Central memory CD8-positive, alpha-beta T cell (primary cell): ENCODE data around the gene ARPC5L.
A peak's percentile ranks its signal among the peaks of the same experiment; 100 is the strongest.

Experiments
- ATAC-seq: fragments of 150-1000 bp; cut with Tn5 transposase; replicated peaks from 2 replicates; pipeline ENCODE4 v1.10.0; 2022; ENCODE audit warnings: mild to moderate bottlenecking, moderate FRiP score, moderate number of reproducible peaks; ENCODE audit not compliant: poor library complexity, severe bottlenecking; ENCODE audit errors: extremely low read depth
- DNase-seq, 2 donors: peaks; one replicate each; pipeline ENCODE4 v3.0.0; 2021; ENCODE audit warnings: low spot score in 2 of 2
- H3K27ac Mint-ChIP-seq: one replicate; pipeline ENCODE4 v1.8.0; 2022; ENCODE audit warnings: low read depth, mild to moderate bottlenecking, moderate library complexity, mixed read lengths
- H3K27me3 Mint-ChIP-seq: one replicate; pipeline ENCODE4 v1.8.0; 2022; ENCODE audit warnings: mixed read lengths
- H3K36me3 Mint-ChIP-seq: one replicate; pipeline ENCODE4 v1.8.0; 2022; ENCODE audit warnings: mild to moderate bottlenecking, moderate library complexity, mixed read lengths; ENCODE audit not compliant: insufficient read depth
- H3K4me1 Mint-ChIP-seq: one replicate; pipeline ENCODE4 v1.8.0; 2022; ENCODE audit warnings: mixed read lengths
- H3K4me3 Mint-ChIP-seq: one replicate; pipeline ENCODE4 v1.8.0; 2022; ENCODE audit warnings: mild to moderate bottlenecking, moderate library complexity, mixed read lengths
- H3K9me3 Mint-ChIP-seq: one replicate; pipeline ENCODE4 v1.8.0; 2022; ENCODE audit warnings: mixed read lengths

The ARPC5L gene

DNA sequence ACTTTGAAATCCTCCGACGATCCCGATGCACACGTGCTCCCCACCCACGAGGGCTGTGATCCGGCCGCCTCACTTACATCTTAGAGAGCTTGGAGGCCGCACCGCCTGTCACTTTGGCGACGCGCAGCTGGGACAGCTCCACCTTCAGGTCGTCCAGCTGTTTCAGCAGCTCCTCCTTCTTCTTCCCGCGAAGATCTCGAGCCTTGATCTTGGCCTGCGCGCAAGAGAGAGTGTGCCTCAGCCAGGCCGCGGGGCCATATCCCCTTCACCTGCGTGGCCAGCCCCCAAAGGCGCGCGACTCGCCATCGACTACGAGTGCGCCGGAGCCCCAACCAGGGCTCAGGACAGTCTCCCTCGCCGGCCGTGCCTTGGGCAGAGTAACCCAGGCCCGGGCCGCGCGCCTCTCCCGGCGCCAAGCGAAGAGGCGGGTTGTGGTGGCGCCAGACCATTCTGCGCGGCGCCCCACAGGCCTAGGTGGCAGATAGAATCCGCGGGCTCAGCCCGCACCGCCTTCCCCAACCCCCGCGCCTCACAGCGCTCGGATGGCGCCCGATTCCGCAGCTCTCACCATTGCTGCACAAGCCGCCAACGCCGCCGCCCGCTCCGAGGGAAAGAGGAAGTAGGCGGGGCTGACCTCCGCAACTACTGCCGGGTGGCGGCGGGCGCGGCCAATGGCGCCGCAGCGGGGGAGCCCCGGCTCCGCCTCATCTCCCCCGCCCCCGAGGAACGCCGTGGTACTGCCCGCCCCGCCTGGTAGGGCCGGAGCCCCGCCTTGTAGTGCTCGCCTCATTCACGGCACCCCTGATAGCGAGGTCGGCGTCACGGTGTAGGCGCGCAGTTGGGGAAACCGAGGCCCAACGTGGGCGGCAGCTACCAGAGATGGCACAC lies at the start of gene ARPC5L, which contains the start of gene RPL35:
ARPC5L (plus strand) TSS at position 789 of the 888 bp plus-strand sequence. CDS start 7,161 bp downstream, outside the sequence.
RPL35 (minus strand) TSS at position 616 of the 888 bp plus-strand sequence; CDS start at position 571, 45 bp downstream.
- peak within 1 kb of the TSS; percentile 83 for H3K27ac Mint-ChIP-seq
- H3K27me3 Mint-ChIP-seq, result no peaks in the 10 kb centered on the region
- ATAC-seq, result peak; percentile 95

DNA sequence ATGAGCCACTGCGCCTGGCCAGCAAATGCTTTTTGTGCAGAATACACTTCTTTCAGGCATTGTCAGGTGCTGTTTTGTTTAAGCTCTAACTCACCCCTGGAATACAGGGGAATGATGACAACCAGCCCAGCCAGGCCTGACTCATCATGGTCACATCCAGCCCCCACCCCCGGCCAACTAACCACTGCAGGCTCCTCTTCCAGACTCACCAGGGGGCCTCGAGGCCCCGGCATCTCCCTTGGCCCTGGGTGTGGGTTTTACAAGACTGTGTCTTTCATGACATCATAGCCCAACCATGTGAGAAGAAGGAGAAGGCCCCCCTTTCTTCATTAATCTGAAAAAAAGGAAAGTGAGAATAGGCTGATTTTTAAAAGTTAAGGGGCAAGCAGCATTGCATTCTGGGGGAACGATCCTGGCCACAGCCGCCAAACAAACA lies 49.5 kb upstream of the ARPC5L start:
- no peak overlapping the region for H3K27ac Mint-ChIP-seq

More for the DNA sequence above, at the start of gene ARPC5L, which contains the start of gene RPL35:
- H3K9me3 Mint-ChIP-seq, result no peaks in the 10 kb centered on the region
- peaks cover 27% of the 10 kb centered on the region for H3K4me1 Mint-ChIP-seq
- peaks cover 21% of the 10 kb centered on the region for H3K36me3 Mint-ChIP-seq
- peak; percentile 90 to 91 for DNase-seq
- H3K4me3 Mint-ChIP-seq, result peak within 1 kb of the TSS; percentile 85

DNA sequence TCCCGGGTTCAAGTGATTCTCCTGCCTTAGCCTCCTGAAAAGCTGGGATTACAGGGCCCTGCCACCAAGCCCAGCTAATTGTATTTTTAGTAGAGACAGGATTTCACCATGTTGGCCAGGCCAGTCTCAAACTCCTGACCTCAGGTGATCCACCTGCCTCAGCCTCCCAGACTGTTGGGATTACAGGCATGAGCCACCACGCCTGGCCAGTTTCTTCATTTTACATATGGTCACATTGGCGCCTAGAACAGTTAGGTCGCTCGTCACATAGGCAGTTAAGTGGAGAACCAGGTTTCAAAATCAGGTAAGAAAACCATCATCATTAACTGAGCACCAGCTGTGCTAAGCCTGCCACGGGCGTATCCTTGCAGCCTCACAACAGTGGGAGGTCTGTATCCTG lies 48.9 kb upstream of the ARPC5L start:
- Mint-ChIP-seq H3K4me1 (no peaks in the 10 kb centered on the region), H3K4me3 (no peak overlapping the region), H3K27ac (no peak overlapping the region), H3K36me3 (no peaks in the 10 kb centered on the region), H3K9me3 (no peaks in the 10 kb centered on the region), H3K27me3 (peaks cover 21% of the 10 kb centered on the region)
- ATAC-seq (no peak), DNase-seq (no peak)

More for the DNA sequence above, 49.5 kb upstream of the ARPC5L start:
- Mint-ChIP-seq H3K27me3 (peaks cover 21% of the 10 kb centered on the region), H3K4me3 (no peak overlapping the region), H3K36me3 (no peaks in the 10 kb centered on the region), H3K4me1 (no peaks in the 10 kb centered on the region), H3K9me3 (no peaks in the 10 kb centered on the region)
- no peak for DNase-seq
- ATAC-seq, result no peak

DNA sequence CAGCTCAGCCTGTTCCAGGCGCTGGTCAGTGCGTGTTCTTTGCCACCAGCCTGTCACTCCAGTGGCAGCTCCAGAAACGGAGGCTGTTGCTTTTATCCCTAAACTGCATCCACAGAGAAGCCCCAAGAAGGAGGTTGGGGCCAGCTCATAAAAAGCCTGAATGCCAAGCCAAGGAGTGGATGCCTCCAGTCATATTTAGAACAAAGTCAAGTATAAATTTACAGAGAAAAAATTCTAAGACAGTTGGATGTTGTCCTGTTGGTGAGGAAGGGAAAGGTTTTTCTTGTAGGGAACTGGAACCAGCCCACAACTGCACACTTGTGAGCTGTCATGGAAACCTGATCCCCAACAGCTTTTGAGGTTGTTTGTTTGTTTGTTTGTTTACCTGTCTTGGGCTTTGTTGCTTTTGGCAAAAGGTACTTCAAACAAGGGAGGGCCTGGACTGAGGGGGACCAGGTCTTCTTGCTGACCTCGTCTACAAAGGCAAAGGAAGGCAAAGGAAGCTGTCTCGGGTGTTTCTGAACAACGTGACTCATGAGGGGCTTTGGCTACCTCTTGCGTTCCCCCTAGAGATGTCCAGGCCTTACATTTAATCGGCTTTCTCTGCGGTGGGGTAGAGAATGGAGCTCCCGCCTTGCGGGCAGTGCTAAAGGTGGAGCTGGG lies 48.3 kb upstream of the ARPC5L start:
- DNase-seq (no peak), ATAC-seq (no peak)
- peaks cover 21% of the 10 kb centered on the region for H3K27me3 Mint-ChIP-seq
- H3K4me1 Mint-ChIP-seq, result no peaks in the 10 kb centered on the region
- no peak overlapping the region for H3K4me3 Mint-ChIP-seq
- no peak overlapping the region for H3K27ac Mint-ChIP-seq
- H3K36me3 Mint-ChIP-seq, result no peaks in the 10 kb centered on the region
- H3K9me3 Mint-ChIP-seq, result no peaks in the 10 kb centered on the region

DNA sequence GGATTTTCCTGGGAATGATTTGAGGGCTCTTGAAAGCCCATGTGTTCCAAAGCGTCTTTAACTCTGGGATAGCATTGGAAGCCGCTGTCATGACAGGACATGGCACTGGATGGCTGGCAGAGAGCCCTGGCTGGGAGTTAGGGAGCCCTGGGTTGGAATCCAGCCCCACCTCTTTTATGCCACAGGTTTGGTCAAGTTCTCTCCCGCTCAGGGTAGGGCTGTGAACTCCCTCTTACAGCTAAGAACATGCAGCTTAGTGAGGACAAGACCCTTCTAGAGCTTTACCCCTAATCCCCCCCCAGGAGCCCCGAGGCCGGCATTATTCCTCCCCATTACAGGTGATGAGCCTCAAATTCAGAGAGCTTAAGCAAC lies 47.8 kb upstream of the ARPC5L start:
- no peaks in the 10 kb centered on the region for H3K9me3 Mint-ChIP-seq
- no peak overlapping the region for H3K27ac Mint-ChIP-seq
- H3K36me3 Mint-ChIP-seq, result no peaks in the 10 kb centered on the region
- peaks cover 22% of the 10 kb centered on the region for H3K27me3 Mint-ChIP-seq
- no peak for DNase-seq
- no peak overlapping the region for H3K4me3 Mint-ChIP-seq
- no peaks in the 10 kb centered on the region for H3K4me1 Mint-ChIP-seq
- ATAC-seq, result no peak

DNA sequence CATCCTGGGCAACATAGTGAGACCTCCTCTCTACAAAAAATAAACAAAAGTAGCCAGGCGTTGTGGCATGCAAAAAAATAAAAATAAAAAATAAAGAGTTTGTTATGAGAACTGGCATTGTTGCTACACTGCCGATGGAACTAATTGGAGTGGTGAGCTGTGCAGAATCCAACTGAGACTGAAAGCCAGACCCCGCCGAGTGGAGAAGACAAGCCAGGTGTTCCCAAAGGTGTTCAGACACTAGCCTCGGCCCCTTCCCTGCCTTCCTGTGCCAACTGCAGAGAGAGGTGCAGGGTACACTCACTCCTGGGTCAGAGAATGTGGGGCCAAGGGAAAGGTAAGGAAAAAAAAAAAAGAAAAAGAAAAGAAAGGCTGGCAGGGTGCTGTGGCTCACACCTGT lies 46.3 kb upstream of the ARPC5L start:
- no peaks in the 10 kb centered on the region for H3K4me1 Mint-ChIP-seq
- DNase-seq, result no peak
- peaks cover 29% of the 10 kb centered on the region for H3K27me3 Mint-ChIP-seq
- H3K27ac Mint-ChIP-seq, result no peak overlapping the region
- ATAC-seq, result no peak
- no peak overlapping the region for H3K4me3 Mint-ChIP-seq
- H3K9me3 Mint-ChIP-seq, result no peaks in the 10 kb centered on the region
- H3K36me3 Mint-ChIP-seq, result no peaks in the 10 kb centered on the region

DNA sequence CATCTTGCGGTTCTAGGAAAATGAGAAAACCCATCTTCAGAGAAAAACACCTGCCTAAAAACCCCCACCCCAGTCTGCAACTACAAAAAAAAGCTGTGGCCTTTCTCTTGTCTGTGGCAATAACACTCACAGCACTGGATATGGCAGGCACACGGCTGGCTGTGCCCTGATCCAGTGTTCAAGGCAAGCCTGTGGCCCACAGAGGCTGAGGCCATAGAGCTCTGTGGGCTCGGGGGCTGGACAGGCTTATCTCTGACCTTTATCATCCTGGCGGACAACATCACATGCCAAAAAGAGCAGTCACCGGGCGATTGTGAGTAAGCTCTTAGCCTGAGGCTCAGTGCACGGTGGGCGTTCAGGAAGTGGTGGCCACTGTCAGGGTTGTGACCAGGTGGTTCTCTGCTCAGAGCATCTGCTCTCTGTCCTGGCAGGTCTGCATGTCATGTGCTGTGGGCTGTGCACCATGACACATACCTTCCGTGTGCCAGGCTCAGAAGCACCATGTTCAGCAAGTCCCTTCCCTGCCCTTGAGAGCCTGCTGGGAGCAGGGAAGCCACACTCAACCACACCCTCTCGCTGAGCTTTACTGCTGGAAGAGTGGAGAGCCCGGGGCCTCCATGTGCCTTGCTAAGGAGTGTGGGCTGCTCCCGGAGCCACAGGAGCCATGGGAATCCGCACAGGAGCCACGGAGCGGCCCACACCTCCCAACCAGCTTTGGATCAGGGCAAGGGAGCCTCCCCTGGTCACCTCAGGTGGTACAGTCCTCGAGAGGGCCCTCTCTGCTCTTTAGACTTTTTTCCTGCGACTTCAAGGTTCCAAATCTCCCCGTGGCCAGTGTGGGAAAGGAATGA lies 43.3 kb upstream of the ARPC5L start:
- ATAC-seq, result no peak
- H3K4me1 Mint-ChIP-seq, result no peaks in the 10 kb centered on the region
- H3K27me3 Mint-ChIP-seq, result peaks cover 36% of the 10 kb centered on the region
- no peak overlapping the region for H3K27ac Mint-ChIP-seq
- peaks cover under 1% of the 10 kb centered on the region for H3K36me3 Mint-ChIP-seq
- DNase-seq, result no peak
- H3K4me3 Mint-ChIP-seq, result no peak overlapping the region
- no peaks in the 10 kb centered on the region for H3K9me3 Mint-ChIP-seq

DNA sequence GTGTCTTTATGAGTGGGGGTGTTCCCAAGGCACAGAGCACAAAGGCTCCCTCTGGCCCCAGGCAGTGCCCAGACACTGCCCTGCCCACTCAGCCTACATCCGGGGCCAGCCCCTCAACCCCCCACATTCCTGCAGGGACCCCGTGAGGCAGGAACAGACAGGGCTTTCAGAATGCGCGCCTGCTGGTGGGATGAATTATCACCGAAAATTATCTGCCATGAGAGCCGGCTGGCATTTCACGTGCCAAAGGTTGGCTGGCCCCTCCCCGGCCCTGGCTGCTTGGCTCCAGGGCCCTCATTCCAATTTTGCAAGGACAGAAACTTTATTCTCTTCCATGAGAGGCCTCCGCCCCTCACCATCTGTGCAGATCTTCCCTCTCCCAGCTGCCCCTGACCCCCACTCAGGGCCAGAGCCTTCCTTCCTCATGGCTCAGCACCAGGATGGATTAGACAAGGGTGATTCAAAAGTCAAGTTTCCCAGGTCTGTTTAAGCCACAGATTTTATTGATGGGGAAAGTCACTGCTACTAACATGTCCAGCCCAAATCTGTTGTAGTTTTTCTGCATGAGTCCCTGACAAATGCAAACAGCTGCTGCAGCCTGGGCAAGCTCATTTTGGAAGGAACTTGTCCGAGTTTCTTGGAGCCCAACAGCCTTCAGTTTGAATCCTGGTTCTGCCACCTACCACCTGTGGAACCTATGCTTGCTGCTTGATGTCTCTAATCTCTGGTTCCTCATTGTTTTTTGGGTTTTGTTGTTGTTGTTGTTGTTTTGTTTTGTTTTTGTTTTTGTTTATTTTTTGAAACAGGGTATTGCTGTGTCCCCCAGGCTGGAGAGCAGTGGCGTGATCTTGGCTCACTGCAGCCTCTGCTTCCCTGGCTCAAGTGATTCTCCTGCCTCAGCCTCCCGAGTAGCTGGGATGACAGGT lies 41.0 kb upstream of the ARPC5L start:
- DNase-seq, result no peak
- Mint-ChIP-seq H3K27me3 (peaks cover 36% of the 10 kb centered on the region), H3K27ac (no peak overlapping the region), H3K36me3 (peaks cover 2% of the 10 kb centered on the region), H3K9me3 (no peaks in the 10 kb centered on the region), H3K4me3 (no peak overlapping the region), H3K4me1 (no peaks in the 10 kb centered on the region)
- no peak for ATAC-seq

DNA sequence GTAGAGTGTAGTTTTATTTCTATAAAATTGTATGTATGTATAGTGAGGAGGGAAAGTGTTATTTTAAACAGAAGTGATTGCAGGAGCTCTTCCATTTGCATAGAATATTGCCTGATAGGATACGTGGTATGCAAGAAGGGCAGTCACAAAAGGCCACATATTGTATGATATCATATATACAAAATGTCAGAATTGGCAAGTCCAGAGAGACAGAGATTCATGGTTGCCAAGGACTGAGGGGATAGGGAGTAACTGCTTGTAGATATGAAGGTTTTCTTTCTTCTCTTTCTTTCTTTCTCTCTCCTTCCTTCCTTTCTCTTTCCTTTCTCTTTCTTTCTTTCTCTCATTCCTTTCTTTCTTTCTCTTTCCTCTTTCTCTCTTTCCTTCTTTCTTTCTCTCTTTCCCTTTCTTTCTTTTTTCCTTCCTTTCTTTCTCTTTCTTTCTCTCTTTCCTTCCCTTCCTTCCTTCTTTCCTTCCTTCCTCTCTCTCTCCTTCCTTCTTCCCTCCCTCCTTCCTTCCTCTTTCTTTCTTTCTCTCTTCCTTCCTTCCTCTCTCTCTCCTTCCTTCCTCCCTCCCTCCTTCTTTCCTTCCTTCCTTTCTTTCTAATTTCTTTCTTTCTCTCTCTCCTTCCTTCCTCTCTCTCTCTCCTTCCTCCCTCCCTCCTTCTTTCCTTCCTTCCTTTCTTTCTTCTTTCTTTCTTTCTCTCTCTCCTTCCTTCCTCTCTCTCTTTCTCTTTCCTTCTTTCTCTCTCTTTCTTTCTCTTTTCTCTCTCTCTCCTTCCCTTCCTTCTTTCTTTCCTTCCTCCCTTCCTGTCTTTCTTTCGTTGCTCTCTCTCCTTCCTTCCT lies 33.2 kb upstream of the ARPC5L start:
- H3K4me3 Mint-ChIP-seq, result no peak overlapping the region
- H3K36me3 Mint-ChIP-seq, result peaks cover under 1% of the 10 kb centered on the region
- ATAC-seq (no peak), DNase-seq (no peak)
- H3K4me1 Mint-ChIP-seq, result no peaks in the 10 kb centered on the region
- H3K9me3 Mint-ChIP-seq, result no peaks in the 10 kb centered on the region
- H3K27me3 Mint-ChIP-seq, result no peaks in the 10 kb centered on the region
- no peak overlapping the region for H3K27ac Mint-ChIP-seq

DNA sequence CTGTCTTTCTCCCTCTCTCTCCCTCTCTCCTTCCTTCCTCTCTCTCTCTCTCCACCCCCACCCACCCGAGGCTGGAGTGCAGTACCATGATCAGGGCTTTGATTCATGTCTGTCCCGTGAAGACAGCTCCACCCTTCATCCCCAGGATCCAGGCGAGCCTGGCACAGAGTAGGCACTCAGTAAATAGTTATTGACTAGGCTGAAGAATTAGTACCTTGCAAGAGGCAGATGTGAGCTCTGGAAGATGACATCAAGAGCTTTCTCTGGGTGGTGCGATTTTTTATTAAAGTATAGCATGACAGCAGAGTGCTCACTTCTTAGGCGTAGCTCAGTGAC lies 32.6 kb upstream of the ARPC5L start:
- Mint-ChIP-seq H3K27ac (no peak overlapping the region), H3K27me3 (no peaks in the 10 kb centered on the region), H3K36me3 (no peaks in the 10 kb centered on the region), H3K9me3 (no peaks in the 10 kb centered on the region), H3K4me1 (no peaks in the 10 kb centered on the region), H3K4me3 (no peak overlapping the region)
- ATAC-seq (no peak), DNase-seq (no peak)

DNA sequence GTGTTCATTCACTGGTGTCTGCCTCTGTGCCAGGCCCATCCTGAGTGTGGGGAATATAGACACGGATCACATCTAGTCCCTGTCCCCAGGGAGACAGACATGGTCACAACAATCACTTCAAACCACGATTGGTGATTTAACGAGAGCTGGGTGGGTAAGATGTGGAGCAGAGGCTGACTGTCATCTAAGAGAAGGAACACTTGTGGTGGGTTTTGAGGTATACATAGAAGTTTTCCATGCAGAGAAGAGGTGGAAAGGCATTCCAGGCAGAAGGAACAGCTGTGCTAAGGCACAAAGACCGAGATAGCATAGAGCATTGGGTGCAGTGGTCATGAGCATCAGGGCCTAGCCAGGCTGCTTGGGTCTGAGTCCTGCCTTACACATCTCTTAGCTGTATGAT lies 31.3 kb upstream of the ARPC5L start:
- no peak overlapping the region for H3K4me3 Mint-ChIP-seq
- ATAC-seq (no peak), DNase-seq (no peak)
- H3K9me3 Mint-ChIP-seq, result no peaks in the 10 kb centered on the region
- H3K27ac Mint-ChIP-seq, result no peak overlapping the region
- no peaks in the 10 kb centered on the region for H3K36me3 Mint-ChIP-seq
- H3K27me3 Mint-ChIP-seq, result no peaks in the 10 kb centered on the region
- no peaks in the 10 kb centered on the region for H3K4me1 Mint-ChIP-seq
